Small intestine (tissue), 7 donors: ENCODE data around the gene LRP4. TPM values are rescaled to one million over a fixed set of nuclear protein-coding genes. Genes with fewer than 3 reads are reported as not detected.

Experiments used
- DNase-seq, 2 donors: peaks; one replicate each; pipeline versions ENCODE4 v3.0.0 to v3.0.0-alpha.2; 2013
- FAIRE-seq: peaks from 2 replicates; lab custom pipeline; 2012; peaks lifted over from hg19 to GRCh38; lab: Jason Lieb, UNC
- H3K27ac ChIP-seq, 3 donors: one replicate each; pipeline ENCODE4 v1.5.1; 2013; ENCODE audit warnings: low read length in 2 of 3, mild to moderate bottlenecking in 2 of 3, control low read depth in 1 of 3, inconsistent platforms in 1 of 3, low read depth in 1 of 3, moderate library complexity in 1 of 3
- H3K27me3 ChIP-seq, 3 donors: one replicate each; pipeline ENCODE4 v1.6.1; 2013; ENCODE audit warnings: low read length in 3 of 3, inconsistent platforms in 1 of 3; ENCODE audit not compliant: control insufficient read depth in 3 of 3, insufficient read depth in 3 of 3
- H3K36me3 ChIP-seq, 3 donors: one replicate each; pipeline ENCODE4 v1.6.1; 2013; ENCODE audit warnings: low read length in 3 of 3, inconsistent platforms in 1 of 3, low read depth in 1 of 3, mild to moderate bottlenecking in 1 of 3, moderate library complexity in 1 of 3; ENCODE audit not compliant: control insufficient read depth in 3 of 3, insufficient read depth in 2 of 3
- H3K4me1 ChIP-seq, 3 donors: one replicate each; pipeline ENCODE4 v1.6.1; 2013; ENCODE audit warnings: low read length in 2 of 3, inconsistent platforms in 1 of 3, low read depth in 1 of 3, mild to moderate bottlenecking in 1 of 3, moderate library complexity in 1 of 3; ENCODE audit not compliant: control insufficient read depth in 3 of 3, insufficient read depth in 2 of 3
- H3K4me3 ChIP-seq, 3 donors: one replicate each; pipeline ENCODE4 v1.5.1; 2013; ENCODE audit warnings: low read length in 3 of 3, control low read depth in 1 of 3, inconsistent platforms in 1 of 3, low read depth in 1 of 3, mild to moderate bottlenecking in 1 of 3, moderate library complexity in 1 of 3
- H3K9me3 ChIP-seq, 2 donors: one replicate each; pipeline ENCODE4 v1.6.1; 2013; ENCODE audit warnings: low read depth in 1 of 2, low read length in 1 of 2; ENCODE audit not compliant: control insufficient read depth in 2 of 2, insufficient read depth in 1 of 2
- WGBS, 3 donors: extraction: QIAGEN DNeasy Blood & Tissue Kit; methylation state at CpG; one replicate each; pipeline ENCODE4 v1.1.7; 2013; 5-methylcytosine and 5-hydroxymethylcytosine counted together
- polyA plus RNA-seq, 4 donors: library from polyadenylated mRNA; stranded (reverse) in 3 of 4; unstranded in 1 of 4; fragments of 200-250 nt in 3 of 4; fragments of 120-200 nt in 1 of 4; gene quantifications; one replicate each; pipeline versions ENCODE4 v1.2.1 to v1.2.3, GENCODE V29; 2013
- donor health status: healthy with polysubstance abuse.
- donor health status: control.
- donor health status: control.
- donor health status: Bipolar disorder and iron deficiency.
- donor health status: healthy.

Gene LRP4
- polyA plus RNA-seq, 4 donors: 2.2 to 15.2 (median 12.6) TPM

- no peak for FAIRE-seq
- no peak overlapping the region for H3K4me3 ChIP-seq
- WGBS, 3 donors: 89 to 92% (median 91%) methylated on average over 5 of the region's 5 CpGs
- peaks cover 0 to 38% (median 5%) of the 10 kb centered on the region in 3 donors for H3K36me3 ChIP-seq
- H3K27me3 ChIP-seq: no peaks in the 10 kb centered on the region
- H3K4me1 ChIP-seq: no peaks in the 10 kb centered on the region
- no peak for DNase-seq
- no peak overlapping the region for H3K27ac ChIP-seq
- no peaks in the 10 kb centered on the region for H3K9me3 ChIP-seq
Observed at GRCh38 chr11:46888636-46889035, 29.7 kb downstream of the LRP4 start.

DNA sequence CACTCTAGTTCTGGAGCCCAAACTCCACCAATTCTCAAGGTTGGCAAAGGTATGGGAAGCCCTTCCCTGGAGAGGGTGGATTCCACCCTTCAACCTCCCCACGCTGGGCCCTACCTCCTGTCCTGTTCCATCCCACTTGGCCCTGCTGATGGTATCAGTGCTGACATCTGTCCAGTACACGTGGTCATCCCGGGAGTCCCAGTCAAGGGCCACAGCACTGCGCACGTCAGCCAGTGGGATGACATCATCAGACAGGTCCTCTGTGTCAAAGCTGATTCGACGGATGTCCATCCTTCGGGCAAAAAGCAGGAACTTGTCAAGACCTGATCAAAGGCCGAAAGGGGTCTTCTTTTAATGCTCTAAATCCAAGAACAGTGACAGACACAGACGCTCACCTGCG, 32.1 kb downstream of the LRP4 start:
- Histone ChIP-seq H3K4me3 (no peak overlapping the region), H3K4me1 (no peaks in the 10 kb centered on the region), H3K27me3 (no peaks in the 10 kb centered on the region), H3K36me3 (peaks cover 0 to 36% (median 7%) of the 10 kb centered on the region in 3 donors), H3K9me3 (no peaks in the 10 kb centered on the region), H3K27ac (no peak overlapping the region)
- DNase-seq: no peak
- 79 to 88% (median 79%) methylated on average over 11 of the region's 11 CpGs for WGBS, 3 donors
- no peak for FAIRE-seq

DNA sequence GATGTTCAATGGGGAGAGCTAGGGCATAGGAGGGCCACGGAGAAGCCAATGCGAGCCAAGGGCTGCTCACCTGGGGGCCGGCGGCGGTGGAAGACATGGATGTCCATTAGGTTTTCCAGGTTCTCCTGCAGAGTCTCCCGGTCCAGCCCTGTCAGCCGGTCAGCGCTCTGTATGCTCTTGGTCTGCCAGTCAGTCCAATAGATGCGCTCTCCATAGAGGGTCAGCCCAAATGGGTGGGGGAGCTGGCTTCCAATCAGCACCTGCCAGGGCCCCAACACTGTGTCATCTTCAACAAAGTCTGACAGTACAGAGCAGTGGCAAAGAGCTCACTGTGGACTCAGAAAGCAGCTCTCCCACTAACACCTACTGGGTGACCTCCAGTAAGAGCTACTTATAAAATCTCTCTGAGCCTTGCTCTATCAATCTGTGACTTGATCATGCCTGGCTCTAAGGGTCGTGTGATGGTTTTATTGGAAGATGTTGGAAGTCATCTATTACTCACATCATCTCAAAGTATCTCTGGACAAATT, 39.2 kb downstream of the LRP4 start:
- peaks cover 0 to 50% (median 9%) of the 10 kb centered on the region in 3 donors for H3K36me3 ChIP-seq
- H3K27ac ChIP-seq: no peak overlapping the region
- 90 to 98% (median 97%) methylated on average over 10 of the region's 10 CpGs for WGBS, 3 donors

GRCh38 chr11:46877580-46877979, 40.8 kb downstream of the LRP4 start:
- no peaks in the 10 kb centered on the region for H3K9me3 ChIP-seq
- H3K4me3 ChIP-seq: no peak overlapping the region
- H3K4me1 ChIP-seq: no peaks in the 10 kb centered on the region
- no peak overlapping the region for H3K27ac ChIP-seq
- H3K27me3 ChIP-seq: no peaks in the 10 kb centered on the region
- FAIRE-seq (no peak), DNase-seq (no peak)
- 94 to 100% (median 100%) methylated on average over 1 of the region's 1 CpG for WGBS, 3 donors
- H3K36me3 ChIP-seq: peaks cover 3 to 53% (median 9%) of the 10 kb centered on the region in 3 donors

More for the DNA sequence above, 39.2 kb downstream of the LRP4 start:
- Histone ChIP-seq H3K4me1 (no peaks in the 10 kb centered on the region), H3K9me3 (no peaks in the 10 kb centered on the region), H3K27me3 (no peaks in the 10 kb centered on the region), H3K4me3 (no peak overlapping the region)
- DNase-seq (no peak), FAIRE-seq (no peak)

DNA sequence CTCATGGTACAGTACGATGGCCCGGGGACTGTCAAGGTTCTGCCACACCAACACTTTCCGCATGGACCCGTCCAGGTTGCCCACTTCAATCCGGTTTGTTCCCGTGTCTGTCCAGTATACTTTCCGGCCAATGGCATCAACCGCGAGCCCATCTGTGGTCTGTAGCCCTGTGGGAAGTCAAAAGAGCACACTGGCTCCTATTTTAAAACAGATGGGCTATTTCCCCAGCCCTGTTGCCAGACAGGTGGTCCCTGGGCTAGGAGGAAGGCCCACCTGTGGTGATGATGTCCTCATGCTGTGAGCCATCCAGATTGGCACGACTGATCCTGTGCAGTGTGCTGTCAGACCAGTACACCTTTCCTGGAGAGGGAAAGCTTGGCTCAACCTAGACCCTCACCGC, 41.9 kb downstream of the LRP4 start:
- DNase-seq (no peak), FAIRE-seq (no peak)
- no peak overlapping the region for H3K4me3 ChIP-seq
- no peaks in the 10 kb centered on the region for H3K4me1 ChIP-seq
- WGBS, 3 donors: 93 to 97% (median 94%) methylated on average over 11 of the region's 11 CpGs
- no peaks in the 10 kb centered on the region for H3K27me3 ChIP-seq
- no peaks in the 10 kb centered on the region for H3K9me3 ChIP-seq
- H3K27ac ChIP-seq: no peak overlapping the region
- peaks cover 3 to 58% (median 9%) of the 10 kb centered on the region in 3 donors for H3K36me3 ChIP-seq

- no peaks in the 10 kb centered on the region for H3K27me3 ChIP-seq
- FAIRE-seq: no peak
- H3K36me3 ChIP-seq: peaks cover 3 to 53% (median 6%) of the 10 kb centered on the region in 3 donors
Observed at GRCh38 chr11:46874586-46874985, 43.8 kb downstream of the LRP4 start.

DNA sequence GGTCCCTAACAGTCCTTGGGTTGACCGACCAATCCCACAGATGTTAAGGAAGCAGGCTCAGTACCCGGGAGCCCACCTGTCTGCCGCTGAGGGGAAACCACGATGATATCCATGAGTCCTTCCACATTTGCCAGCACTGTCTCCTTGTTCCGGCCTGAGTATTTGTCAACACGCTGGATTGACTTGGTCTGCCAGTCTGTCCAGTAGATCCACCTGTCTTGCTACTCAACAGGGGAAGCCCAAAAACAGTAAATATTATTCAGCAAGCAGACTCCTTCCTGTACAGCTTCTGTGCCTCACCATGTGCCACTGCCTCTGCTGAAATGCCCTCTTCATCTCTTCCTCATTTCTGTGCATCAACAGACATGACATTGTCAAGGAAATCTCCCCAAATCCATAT, 49.4 kb downstream of the LRP4 start:
- no peaks in the 10 kb centered on the region for H3K9me3 ChIP-seq
- H3K4me3 ChIP-seq: no peak overlapping the region
- H3K27me3 ChIP-seq: no peaks in the 10 kb centered on the region
- peaks cover 5 to 39% (median 6%) of the 10 kb centered on the region in 3 donors for H3K36me3 ChIP-seq
- no peak overlapping the region for H3K27ac ChIP-seq
- no peaks in the 10 kb centered on the region for H3K4me1 ChIP-seq
- FAIRE-seq (no peak), DNase-seq (no peak)
- 93 to 96% (median 95%) methylated on average over 6 of the region's 6 CpGs for WGBS, 3 donors

More at GRCh38 chr11:46874586-46874985, 43.8 kb downstream of the LRP4 start:
- H3K9me3 ChIP-seq: no peaks in the 10 kb centered on the region
- H3K4me1 ChIP-seq: no peaks in the 10 kb centered on the region
- no peak overlapping the region for H3K4me3 ChIP-seq
- DNase-seq: no peak
- 92 to 95% (median 93%) methylated on average over 6 of the region's 6 CpGs for WGBS, 3 donors
- no peak overlapping the region for H3K27ac ChIP-seq

DNA sequence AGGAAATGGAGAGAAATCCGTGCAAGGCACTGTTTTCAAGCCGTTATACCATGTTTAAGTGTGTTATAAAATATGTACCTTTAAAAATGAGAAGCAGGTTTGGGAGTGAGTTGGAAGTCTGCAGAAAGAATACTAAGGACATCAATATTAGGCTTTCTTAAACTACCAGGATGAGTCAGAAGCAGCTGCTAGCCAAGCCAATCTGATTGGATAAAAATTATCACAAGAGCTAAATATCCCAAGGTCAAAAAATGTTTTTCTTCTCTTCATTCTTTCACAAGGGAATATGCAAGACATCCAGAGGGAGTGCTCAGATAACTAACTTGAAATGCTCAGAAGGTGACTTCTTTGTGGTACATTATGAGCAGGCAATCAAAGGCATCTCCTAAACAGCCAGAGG, 53.0 kb downstream of the LRP4 start:
- Histone ChIP-seq H3K4me3 (no peak overlapping the region), H3K4me1 (no peaks in the 10 kb centered on the region), H3K9me3 (no peaks in the 10 kb centered on the region), H3K27me3 (no peaks in the 10 kb centered on the region), H3K36me3 (peaks cover 2 to 18% (median 10%) of the 10 kb centered on the region in 3 donors), H3K27ac (no peak overlapping the region)
- DNase-seq (no peak), FAIRE-seq (no peak)
- WGBS, 3 donors: 67 to 92% (median 79%) methylated on average over 2 of the region's 2 CpGs

- Histone ChIP-seq H3K9me3 (no peaks in the 10 kb centered on the region), H3K36me3 (peaks cover 0 to 14% (median 10%) of the 10 kb centered on the region in 3 donors), H3K27me3 (no peaks in the 10 kb centered on the region), H3K4me3 (no peak overlapping the region), H3K4me1 (no peaks in the 10 kb centered on the region), H3K27ac (no peak overlapping the region)
- FAIRE-seq: no peak
- DNase-seq: no peak
- WGBS, 3 donors: 78 to 91% (median 83%) methylated on average over 4 of the region's 4 CpGs
Observed at GRCh38 chr11:46860218-46860617, 58.1 kb downstream of the LRP4 start.
